HepG2 (cell line): Measurements from ENCODE around the gene ESRP2. TPM values are rescaled to one million over a fixed set of nuclear protein-coding genes. Genes with fewer than 3 reads are reported as not detected.

Experiments
- HNF4A ChIP-seq: sonication (generic); formaldehyde crosslinking; IDR thresholded peaks from 2 replicates; pipeline ENCODE4 v1.4.0; 2020; ENCODE audit warnings: missing genetic modification reagents
- HNRNPK ChIP-seq: fragments of 200-400 bp; formaldehyde crosslinking; IDR thresholded peaks from 2 replicates; pipeline ENCODE4 v1.6.1; 2018; ENCODE audit warnings: low read length, low read depth, moderate library complexity, mild to moderate bottlenecking; ENCODE audit not compliant: poor library complexity, severe bottlenecking
- HOXD1 ChIP-seq: sonication (generic); formaldehyde crosslinking; IDR thresholded peaks from 2 replicates; pipeline ENCODE4 v1.5.0; 2020; ENCODE audit warnings: missing genetic modification reagents
- KMT2A ChIP-seq: sonication (generic); formaldehyde crosslinking; IDR thresholded peaks from 2 replicates; pipeline ENCODE4 v1.4.0; 2020; ENCODE audit warnings: missing genetic modification reagents
- MAFF ChIP-seq: IDR thresholded peaks from 2 replicates; pipeline ENCODE4 v1.6.1; 2011; ENCODE audit warnings: low read depth, low read length, improper control_type of control experiment
- MIER3 ChIP-seq: IDR thresholded peaks from 2 replicates; pipeline ENCODE4 v1.6.1; 2016; ENCODE audit warnings: missing compliant biosample characterization, borderline replicate concordance
- PHF8 ChIP-seq: sonication (generic); formaldehyde crosslinking; IDR thresholded peaks from 2 replicates; pipeline ENCODE4 v1.5.0; 2020; ENCODE audit warnings: missing genetic modification reagents
- SCMH1 ChIP-seq: sonication (generic); formaldehyde crosslinking; IDR thresholded peaks from 2 replicates; pipeline ENCODE4 v1.9.0; 2021; ENCODE audit warnings: missing genetic modification reagents, mild to moderate bottlenecking, borderline replicate concordance
- TARDBP ChIP-seq: sonication (generic); formaldehyde crosslinking; IDR thresholded peaks from 2 replicates; pipeline ENCODE4 v1.8.0; 2022; ENCODE audit warnings: mild to moderate bottlenecking, missing genetic modification reagents
- TCF12 ChIP-seq, 2 experiments: fragments of 450-650 bp in 1 of 2; sonication (generic) in 1 of 2; formaldehyde crosslinking in 1 of 2; IDR thresholded peaks; 2 replicates each; pipeline versions ENCODE4 v1.6.1 to v1.8.0; 2017 to 2022; ENCODE audit warnings: antibody characterized with exemption in 1 of 2, mild to moderate bottlenecking in 1 of 2, missing genetic modification reagents in 1 of 2, moderate library complexity in 1 of 2
- WIZ ChIP-seq: sonication (generic); formaldehyde crosslinking; IDR thresholded peaks from 2 replicates; pipeline ENCODE4 v1.5.1; 2020; ENCODE audit warnings: mild to moderate bottlenecking, missing genetic modification reagents
- ZMAT3 ChIP-seq: sonication (generic); formaldehyde crosslinking; conservative IDR thresholded peaks from 2 replicates; pipeline ENCODE4 v1.7.0; 2021; ENCODE audit warnings: missing genetic modification reagents
- ZNF281 ChIP-seq: sonication (generic); formaldehyde crosslinking; IDR thresholded peaks from 2 replicates; pipeline ENCODE4 v1.4.0; 2020; ENCODE audit warnings: missing genetic modification reagents, borderline replicate concordance
- ZNF30 ChIP-seq: sonication (generic); formaldehyde crosslinking; IDR thresholded peaks from 2 replicates; pipeline ENCODE4 v1.5.0; 2020; ENCODE audit warnings: mild to moderate bottlenecking, missing genetic modification reagents
- ZNF510 ChIP-seq: sonication (generic); formaldehyde crosslinking; IDR thresholded peaks from 2 replicates; pipeline ENCODE4 v1.4.0; 2020; ENCODE audit warnings: low read depth, mild to moderate bottlenecking, missing genetic modification reagents
- ZNF790 ChIP-seq: sonication (generic); formaldehyde crosslinking; IDR thresholded peaks from 2 replicates; pipeline ENCODE4 v1.8.0; 2022; ENCODE audit warnings: missing genetic modification reagents, mild to moderate bottlenecking, borderline replicate concordance
- polyA plus RNA-seq, 8 experiments: library from polyadenylated mRNA; depleted of rRNA in 3 of 8; stranded (reverse) in 7 of 8; unstranded in 1 of 8; fragments of >200 nt; fragmentation: Illumina TruSeq in 4 of 8; extraction: Trizol in 4 of 8; gene quantifications; 2 replicates each; pipeline versions ENCODE4 v1.2.1 to v1.2.3, GENCODE V29; 2011 to 2016; ENCODE audit warnings: low read depth in 4 of 8, missing spikeins in 1 of 8, mixed read lengths in 1 of 8; ENCODE audit not compliant: insufficient read depth in 1 of 8
- total RNA-seq, 5 experiments: library from RNA; depleted of rRNA; stranded (reverse); fragments of >200 nt; fragmentation: Illumina TruSeq; extraction: Trizol; gene quantifications; 2 replicates each; pipeline ENCODE4 v1.2.3, GENCODE V29; 2016; ENCODE audit warnings: low read depth in 1 of 5
- TF ChIP-seq, protein P1 (sequence below): IDR thresholded peaks from 2 replicates; pipeline ENCODE4 v1.6.1; 2016; ENCODE audit warnings: low read depth, control low read depth
- TF ChIP-seq, protein P2 (sequence below): sonication (generic); formaldehyde crosslinking; IDR thresholded peaks from 2 replicates; pipeline ENCODE4 v1.5.0; 2020; ENCODE audit warnings: mild to moderate bottlenecking, missing genetic modification reagents, borderline replicate concordance
- TF ChIP-seq, protein P3 (sequence below): sonication (generic); formaldehyde crosslinking; conservative IDR thresholded peaks from 2 replicates; pipeline ENCODE4 v1.8.0; 2022; ENCODE audit warnings: missing genetic modification reagents

Gene ESRP2
- total and polyA plus RNA-seq, 2 of the 13 experiments (the other 11 are each of a cell fraction or from before 2014, with no cell fraction given) = 21.1 to 32.4 TPM

DNA sequence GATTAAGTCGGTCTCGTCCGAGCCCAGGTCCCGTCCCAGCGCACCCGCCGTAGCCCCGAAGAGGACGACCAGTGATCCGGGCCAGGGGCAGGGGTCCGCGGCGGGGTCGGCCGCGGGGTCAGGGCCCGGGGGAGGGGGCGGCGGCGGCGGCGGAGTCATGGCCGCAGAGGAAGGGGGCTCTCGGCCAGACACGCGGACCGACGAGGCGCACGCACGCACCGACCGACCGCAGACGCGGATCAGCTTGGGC is at the start of gene ESRP2 (continued):
- TF ChIP-seq ZNF281 (CRISPR knock-in tag) (no peak), MIER3 (CRISPR knock-in tag) (no peak), HNF4A (CRISPR knock-in tag) (no peak), KMT2A (CRISPR knock-in tag) (peak; percentile 7; the same call in 1 of the 2 replicates), ZMAT3 (CRISPR knock-in tag) (no peak; the same call in 1 of the 2 replicates), WIZ (no peak), ZNF790 (CRISPR knock-in tag) (no peak), HOXD1 (no peak), MAFF (no peak), TCF12 (IDR thresholded peaks at IDR 0.05) (no peak), TCF12 (CRISPR knock-in tag; IDR thresholded peaks at IDR 0.05) (peak; percentile 37; the same call in 1 of the 2 replicates), TARDBP (CRISPR knock-in tag) (no peak), ZNF30 (no peak), SCMH1 (CRISPR knock-in tag) (no peak), HNRNPK (peak; percentile 48), PHF8 (CRISPR knock-in tag) (peak; percentile 42; the same call in 1 of the 2 replicates), ZNF510 (CRISPR knock-in tag) (no peak)
- TF ChIP-seq, protein P1, sequence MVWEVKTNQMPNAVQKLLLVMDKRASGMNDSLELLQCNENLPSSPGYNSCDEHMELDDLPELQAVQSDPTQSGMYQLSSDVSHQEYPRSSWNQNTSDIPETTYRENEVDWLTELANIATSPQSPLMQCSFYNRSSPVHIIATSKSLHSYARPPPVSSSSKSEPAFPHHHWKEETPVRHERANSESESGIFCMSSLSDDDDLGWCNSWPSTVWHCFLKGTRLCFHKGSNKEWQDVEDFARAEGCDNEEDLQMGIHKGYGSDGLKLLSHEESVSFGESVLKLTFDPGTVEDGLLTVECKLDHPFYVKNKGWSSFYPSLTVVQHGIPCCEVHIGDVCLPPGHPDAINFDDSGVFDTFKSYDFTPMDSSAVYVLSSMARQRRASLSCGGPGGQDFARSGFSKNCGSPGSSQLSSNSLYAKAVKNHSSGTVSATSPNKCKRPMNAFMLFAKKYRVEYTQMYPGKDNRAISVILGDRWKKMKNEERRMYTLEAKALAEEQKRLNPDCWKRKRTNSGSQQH (CRISPR knock-in tag) = 0 out of 2 replicates have a peak, but pooled peaks have one; percentile 1
- TF ChIP-seq, protein P2, sequence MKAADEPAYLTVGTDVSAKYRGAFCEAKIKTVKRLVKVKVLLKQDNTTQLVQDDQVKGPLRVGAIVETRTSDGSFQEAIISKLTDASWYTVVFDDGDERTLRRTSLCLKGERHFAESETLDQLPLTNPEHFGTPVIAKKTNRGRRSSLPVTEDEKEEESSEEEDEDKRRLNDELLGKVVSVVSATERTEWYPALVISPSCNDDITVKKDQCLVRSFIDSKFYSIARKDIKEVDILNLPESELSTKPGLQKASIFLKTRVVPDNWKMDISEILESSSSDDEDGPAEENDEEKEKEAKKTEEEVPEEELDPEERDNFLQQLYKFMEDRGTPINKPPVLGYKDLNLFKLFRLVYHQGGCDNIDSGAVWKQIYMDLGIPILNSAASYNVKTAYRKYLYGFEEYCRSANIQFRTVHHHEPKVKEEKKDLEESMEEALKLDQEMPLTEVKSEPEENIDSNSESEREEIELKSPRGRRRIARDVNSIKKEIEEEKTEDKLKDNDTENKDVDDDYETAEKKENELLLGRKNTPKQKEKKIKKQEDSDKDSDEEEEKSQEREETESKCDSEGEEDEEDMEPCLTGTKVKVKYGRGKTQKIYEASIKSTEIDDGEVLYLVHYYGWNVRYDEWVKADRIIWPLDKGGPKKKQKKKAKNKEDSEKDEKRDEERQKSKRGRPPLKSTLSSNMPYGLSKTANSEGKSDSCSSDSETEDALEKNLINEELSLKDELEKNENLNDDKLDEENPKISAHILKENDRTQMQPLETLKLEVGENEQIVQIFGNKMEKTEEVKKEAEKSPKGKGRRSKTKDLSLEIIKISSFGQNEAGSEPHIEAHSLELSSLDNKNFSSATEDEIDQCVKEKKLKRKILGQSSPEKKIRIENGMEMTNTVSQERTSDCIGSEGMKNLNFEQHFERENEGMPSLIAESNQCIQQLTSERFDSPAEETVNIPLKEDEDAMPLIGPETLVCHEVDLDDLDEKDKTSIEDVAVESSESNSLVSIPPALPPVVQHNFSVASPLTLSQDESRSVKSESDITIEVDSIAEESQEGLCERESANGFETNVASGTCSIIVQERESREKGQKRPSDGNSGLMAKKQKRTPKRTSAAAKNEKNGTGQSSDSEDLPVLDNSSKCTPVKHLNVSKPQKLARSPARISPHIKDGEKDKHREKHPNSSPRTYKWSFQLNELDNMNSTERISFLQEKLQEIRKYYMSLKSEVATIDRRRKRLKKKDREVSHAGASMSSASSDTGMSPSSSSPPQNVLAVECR = 0 out of 2 replicates have a peak, but pooled peaks have one; percentile 55
- TF ChIP-seq, protein P3, sequence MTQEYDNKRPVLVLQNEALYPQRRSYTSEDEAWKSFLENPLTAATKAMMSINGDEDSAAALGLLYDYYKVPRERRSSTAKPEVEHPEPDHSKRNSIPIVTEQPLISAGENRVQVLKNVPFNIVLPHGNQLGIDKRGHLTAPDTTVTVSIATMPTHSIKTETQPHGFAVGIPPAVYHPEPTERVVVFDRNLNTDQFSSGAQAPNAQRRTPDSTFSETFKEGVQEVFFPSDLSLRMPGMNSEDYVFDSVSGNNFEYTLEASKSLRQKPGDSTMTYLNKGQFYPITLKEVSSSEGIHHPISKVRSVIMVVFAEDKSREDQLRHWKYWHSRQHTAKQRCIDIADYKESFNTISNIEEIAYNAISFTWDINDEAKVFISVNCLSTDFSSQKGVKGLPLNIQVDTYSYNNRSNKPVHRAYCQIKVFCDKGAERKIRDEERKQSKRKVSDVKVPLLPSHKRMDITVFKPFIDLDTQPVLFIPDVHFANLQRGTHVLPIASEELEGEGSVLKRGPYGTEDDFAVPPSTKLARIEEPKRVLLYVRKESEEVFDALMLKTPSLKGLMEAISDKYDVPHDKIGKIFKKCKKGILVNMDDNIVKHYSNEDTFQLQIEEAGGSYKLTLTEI (CRISPR knock-in tag) = no peak
